Adrenal gland (tissue), 12 donors: ENCODE data around the gene DRAP1. TPM values are rescaled to one million over a fixed set of nuclear protein-coding genes. Genes with fewer than 3 reads are reported as not detected.

Experiments
- DNase-seq, 7 donors: peaks; one replicate each; pipeline ENCODE4 v3.0.0-alpha.2; 2019 to 2020
- H3K27ac ChIP-seq, 5 donors: fragments of 200-600 bp; sonication (generic) in 4 of 5; 1 replicate in 3 of 5; 2 replicates in 2 of 5; pipeline versions ENCODE4 v1.5.1 to v1.8.0; 2016 to 2020; ENCODE audit warnings: mild to moderate bottlenecking in 1 of 5
- H3K27me3 ChIP-seq: fragments of 200-600 bp; 2 replicates; pipeline ENCODE4 v1.8.0; 2021
- H3K36me3 ChIP-seq, 2 donors: fragments of 200-600 bp; replicated peaks in 1 of 2; 1 replicate in 1 of 2; 2 replicates in 1 of 2; pipeline versions ENCODE4 v1.5.1 to v1.8.0; 2018 to 2022
- H3K4me1 ChIP-seq, 2 donors: fragments of 200-600 bp; replicated peaks in 1 of 2; 1 replicate in 1 of 2; 2 replicates in 1 of 2; pipeline versions ENCODE4 v1.5.1 to v1.8.0; 2018 to 2021
- H3K4me3 ChIP-seq, 4 donors: fragments of 200-600 bp; sonication (generic) in 3 of 4; one replicate each; pipeline ENCODE4 v1.5.1; 2016 to 2018
- H3K9me3 ChIP-seq, 3 donors: fragments of 200-600 bp; sonication (generic) in 1 of 3; replicated peaks in 1 of 3; 1 replicate in 2 of 3; 2 replicates in 1 of 3; pipeline versions ENCODE4 v1.5.1 to v1.8.0; 2016 to 2021
- POLR2A ChIP-seq, 2 donors: fragments of 450-650 bp; IDR thresholded peaks; one replicate each; pipeline ENCODE4 v1.6.1; 2017; ENCODE audit warnings: antibody characterized with exemption in 2 of 2, mild to moderate bottlenecking in 2 of 2, moderate library complexity in 1 of 2
- WGBS, 4 donors: extraction: QIAGEN DNeasy Blood & Tissue Kit in 2 of 4; methylation state at CpG; one replicate each; pipeline versions ENCODE4 v1.1.5 to v1.1.7; 2013 to 2017; 5-methylcytosine and 5-hydroxymethylcytosine counted together
- intact Hi-C, 2 donors: fragments of 100-400 bp; cut with DNase I; formaldehyde crosslinking; loops; one replicate each; pipeline versions ENCODE4 v1.14.1 to v1.15.0; 2022 to 2023
- polyA plus RNA-seq, 3 donors: library from polyadenylated mRNA; stranded (reverse); fragments of 200-250 nt in 2 of 3; fragments of 350-450 nt in 1 of 3; fragmentation: Illumina TruSeq in 1 of 3; extraction: RNeasy Lipid Tissue Mini Kit (QIAGEN cat#74804) in 1 of 3; gene quantifications; one replicate each; pipeline ENCODE4 v1.2.3, GENCODE V29; 2013 to 2014
- total RNA-seq, 9 donors: library from RNA; depleted of rRNA in 4 of 9; stranded (reverse); fragments of >200 nt in 4 of 9; fragments of 120-200 nt in 1 of 9; fragmentation: NEBNext Ultra II Directional in 1 of 9; extraction: Animal tissue kit (Norgen Biotek cat#: 25700) in 1 of 9; gene quantifications; one replicate each; pipeline versions ENCODE4 v1.1.0 to v1.2.4, GENCODE V29; 2013 to 2023
- TF ChIP-seq, protein P1 (sequence below), 6 experiments: fragments of 450-650 bp in 4 of 6; fragments of 200-600 bp in 2 of 6; sonication (generic) in 1 of 6; IDR thresholded peaks; 1 replicate in 5 of 6; 2 replicates in 1 of 6; pipeline versions ENCODE4 v1.5.1 to v1.8.0; 2016 to 2021; ENCODE audit warnings: antibody characterized with exemption in 6 of 6, mild to moderate bottlenecking in 2 of 6, moderate library complexity in 1 of 6
- donor health status: healthy with polysubstance abuse.
- donor health status: Bipolar disorder and iron deficiency.
- donor health status: DM: yes; HTN: yes; CAD: no.
- donor health status: DM: no; HTN: no; CAD: no.
- donor health status: DM: no; HTN: no; CAD: no.
- donor health status: DM: yes; HTN: yes; CAD: no.

The DRAP1 gene
- total and polyA plus RNA-seq, 12 donors: 63.7 to 269 (median 94.9) TPM

DNA sequence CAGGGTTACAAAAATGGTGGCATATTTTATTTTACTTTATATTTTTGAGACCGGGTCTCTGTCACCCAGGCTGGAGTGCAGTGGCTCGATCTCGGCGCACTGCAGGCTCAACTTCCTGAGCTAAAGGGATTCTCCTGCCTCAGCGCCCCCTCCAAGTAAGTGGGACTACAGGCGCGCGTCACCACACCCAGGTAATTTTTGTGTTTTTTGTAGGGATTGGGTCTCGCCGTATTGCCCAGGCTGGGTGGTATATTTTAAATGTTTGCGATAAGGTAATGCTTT, 18.4 kb upstream of the DRAP1 start:
- intact Hi-C loops: no loop called here
- Histone ChIP-seq H3K27ac (peak overlapping the region; percentile 3 to 85 (median 70)), H3K27me3 (no peaks in the 10 kb centered on the region), H3K4me3 (peak overlapping the region in 1 of 4 donors; percentile 63), H3K36me3 (no peaks in the 10 kb centered on the region), H3K9me3 (no peaks in the 10 kb centered on the region), H3K4me1 (peaks cover 12 to 16% of the 10 kb centered on the region in 2 donors)
- DNase-seq: no peak
- TF ChIP-seq, protein P1, sequence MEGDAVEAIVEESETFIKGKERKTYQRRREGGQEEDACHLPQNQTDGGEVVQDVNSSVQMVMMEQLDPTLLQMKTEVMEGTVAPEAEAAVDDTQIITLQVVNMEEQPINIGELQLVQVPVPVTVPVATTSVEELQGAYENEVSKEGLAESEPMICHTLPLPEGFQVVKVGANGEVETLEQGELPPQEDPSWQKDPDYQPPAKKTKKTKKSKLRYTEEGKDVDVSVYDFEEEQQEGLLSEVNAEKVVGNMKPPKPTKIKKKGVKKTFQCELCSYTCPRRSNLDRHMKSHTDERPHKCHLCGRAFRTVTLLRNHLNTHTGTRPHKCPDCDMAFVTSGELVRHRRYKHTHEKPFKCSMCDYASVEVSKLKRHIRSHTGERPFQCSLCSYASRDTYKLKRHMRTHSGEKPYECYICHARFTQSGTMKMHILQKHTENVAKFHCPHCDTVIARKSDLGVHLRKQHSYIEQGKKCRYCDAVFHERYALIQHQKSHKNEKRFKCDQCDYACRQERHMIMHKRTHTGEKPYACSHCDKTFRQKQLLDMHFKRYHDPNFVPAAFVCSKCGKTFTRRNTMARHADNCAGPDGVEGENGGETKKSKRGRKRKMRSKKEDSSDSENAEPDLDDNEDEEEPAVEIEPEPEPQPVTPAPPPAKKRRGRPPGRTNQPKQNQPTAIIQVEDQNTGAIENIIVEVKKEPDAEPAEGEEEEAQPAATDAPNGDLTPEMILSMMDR (IDR thresholded peaks at IDR 0.05): no peak
- no peak for TF ChIP-seq POLR2A (IDR thresholded peaks at IDR 0.05)
- WGBS, 4 donors: 76 to 81% (median 77%) methylated on average over 11 of the region's 11 CpGs

DNA sequence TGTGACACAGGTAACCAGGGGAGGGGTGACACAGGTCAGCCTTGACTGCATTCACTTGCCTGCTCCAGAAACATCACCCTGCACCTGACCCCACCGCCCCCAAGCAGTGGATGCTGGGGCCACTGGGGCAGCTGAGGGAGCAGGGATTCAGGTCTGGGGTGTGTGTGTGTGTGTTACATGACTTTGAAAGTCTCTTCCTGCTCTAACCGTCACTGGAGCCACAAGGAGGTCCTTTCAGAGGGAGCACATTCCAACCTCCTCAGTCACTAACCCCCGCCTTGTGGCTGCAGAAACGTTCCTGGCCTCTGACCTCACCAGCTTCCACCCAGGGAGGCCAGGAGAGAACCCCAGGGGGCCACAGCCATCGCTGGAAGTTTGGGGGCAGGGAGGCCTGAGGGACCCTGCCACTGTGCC, 16.2 kb upstream of the DRAP1 start:
- H3K27me3 ChIP-seq: no peaks in the 10 kb centered on the region
- no peak overlapping the region for H3K27ac ChIP-seq
- peaks cover 12 to 16% of the 10 kb centered on the region in 2 donors for H3K4me1 ChIP-seq
- intact Hi-C loops: no loop called here
- H3K36me3 ChIP-seq: no peaks in the 10 kb centered on the region
- 15 to 41% (median 27%) methylated on average over 2 to 5 of the region's 5 CpGs for WGBS, 4 donors
- DNase-seq: no peak
- TF ChIP-seq POLR2A (IDR thresholded peaks at IDR 0.05): no peak
- TF ChIP-seq, protein P1 (IDR thresholded peaks at IDR 0.05): no peak
- no peak overlapping the region for H3K4me3 ChIP-seq
- H3K9me3 ChIP-seq: no peaks in the 10 kb centered on the region

DNA sequence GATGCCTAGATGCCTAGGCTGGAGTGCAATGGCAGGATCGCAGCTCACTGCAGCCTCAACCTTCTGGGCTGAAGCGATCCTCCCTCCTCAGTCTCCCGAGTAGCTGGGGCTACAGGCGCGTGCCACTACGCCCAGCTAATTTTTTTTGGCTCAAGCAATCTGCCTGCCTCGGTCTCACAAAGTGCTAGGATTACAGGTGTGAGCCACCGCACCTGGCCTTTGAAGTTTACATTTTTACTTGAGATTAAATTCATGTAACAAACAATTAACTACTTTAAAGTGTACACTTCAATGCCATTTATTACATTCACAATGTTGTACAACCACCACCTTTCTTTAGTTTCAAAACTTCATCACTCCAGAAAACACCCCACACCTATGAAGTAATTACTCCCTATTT, 15.5 kb upstream of the DRAP1 start:
- H3K27ac ChIP-seq: no peak overlapping the region

DNA sequence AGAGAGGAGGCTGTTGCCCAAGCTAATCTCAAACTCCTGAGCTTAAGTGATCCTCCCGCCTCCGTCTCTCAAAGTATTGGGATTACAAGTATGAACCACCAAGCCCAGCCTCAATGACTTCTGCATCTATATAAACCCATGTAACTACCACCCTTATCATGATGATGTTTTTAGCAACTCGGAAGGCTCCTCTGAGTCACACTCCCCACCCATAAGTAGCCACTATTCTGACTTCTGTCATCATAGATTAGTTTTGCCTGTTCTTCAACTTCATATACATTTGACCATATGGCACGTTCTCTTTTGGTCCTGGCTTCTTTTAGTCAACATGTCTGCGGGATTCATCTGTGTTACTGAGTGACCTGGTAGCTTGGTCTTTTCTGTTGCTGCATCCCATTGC, 12.6 kb upstream of the DRAP1 start:
- 74 to 83% (median 83%) methylated on average over 5 of the region's 5 CpGs for WGBS, 4 donors
- Histone ChIP-seq H3K9me3 (no peaks in the 10 kb centered on the region), H3K36me3 (no peaks in the 10 kb centered on the region), H3K27me3 (no peaks in the 10 kb centered on the region), H3K27ac (no peak overlapping the region), H3K4me1 (peaks cover 0 to 1% of the 10 kb centered on the region in 2 donors), H3K4me3 (no peak overlapping the region)
- TF ChIP-seq POLR2A (IDR thresholded peaks at IDR 0.05): no peak
- TF ChIP-seq, protein P1 (IDR thresholded peaks at IDR 0.05): no peak
- intact Hi-C loops: no loop called here
- no peak for DNase-seq

More for the DNA sequence above, 15.5 kb upstream of the DRAP1 start:
- 82 to 91% (median 86%) methylated on average over 8 of the region's 8 CpGs for WGBS, 4 donors
- TF ChIP-seq POLR2A (IDR thresholded peaks at IDR 0.05): no peak
- TF ChIP-seq, protein P1 (IDR thresholded peaks at IDR 0.05): no peak
- Histone ChIP-seq H3K27me3 (no peaks in the 10 kb centered on the region), H3K36me3 (no peaks in the 10 kb centered on the region), H3K4me3 (no peak overlapping the region), H3K9me3 (no peaks in the 10 kb centered on the region), H3K4me1 (peaks cover 12 to 14% of the 10 kb centered on the region in 2 donors)
- DNase-seq: no peak
- intact Hi-C loops: no loop called here
